Nephron progenitor cell (in vitro differentiated cells): ENCODE data around the gene ZBTB9.
"Not testable (repeated sequence)": the region's sequence is repeated elsewhere in the genome, so short reads cannot be mapped to it uniquely, and the experiment has no call there.

ENCODE experiments used
- DNase-seq: peaks from one replicate; pipeline ENCODE4 v3.0.0; 2021
- H3K27ac Mint-ChIP-seq: 2 replicates; pipeline ENCODE4 v1.8.0; 2021; ENCODE audit warnings: mild to moderate bottlenecking, moderate library complexity, mixed read lengths
- H3K27me3 Mint-ChIP-seq: 2 replicates; pipeline ENCODE4 v1.8.0; 2021; ENCODE audit warnings: mild to moderate bottlenecking, low read depth, mixed read lengths; ENCODE audit not compliant: poor library complexity
- H3K36me3 Mint-ChIP-seq: 2 replicates; pipeline ENCODE4 v1.8.0; 2021; ENCODE audit warnings: low read depth, mixed read lengths
- H3K4me1 Mint-ChIP-seq: 2 replicates; pipeline ENCODE4 v1.8.0; 2021; ENCODE audit warnings: mixed read lengths
- H3K4me3 Mint-ChIP-seq: 2 replicates; pipeline ENCODE4 v1.8.0; 2021; ENCODE audit warnings: mild to moderate bottlenecking, moderate library complexity, mixed read lengths
- H3K9me3 Mint-ChIP-seq: 2 replicates; pipeline ENCODE4 v1.8.0; 2021; ENCODE audit warnings: mild to moderate bottlenecking, moderate library complexity, mixed read lengths
- TF ChIP-seq, protein P1 (sequence below): fragments of 200-600 bp; sonication (generic); IDR thresholded peaks from 2 replicates; pipeline ENCODE4 v1.5.0; 2021; ENCODE audit warnings: antibody characterized with exemption

The ZBTB9 gene

GRCh38 chr6:33483678-33484077 is 29.3 kb downstream of the ZBTB9 start:
- Mint-ChIP-seq H3K9me3 (peaks cover 13% of the 10 kb centered on the region), H3K27ac (no peak overlapping the region), H3K4me3 (no peak overlapping the region), H3K4me1 (no peaks in the 10 kb centered on the region), H3K27me3 (peaks cover 40% of the 10 kb centered on the region), H3K36me3 (peaks cover 4% of the 10 kb centered on the region)
- DNase-seq = no peak
- TF ChIP-seq, protein P1, sequence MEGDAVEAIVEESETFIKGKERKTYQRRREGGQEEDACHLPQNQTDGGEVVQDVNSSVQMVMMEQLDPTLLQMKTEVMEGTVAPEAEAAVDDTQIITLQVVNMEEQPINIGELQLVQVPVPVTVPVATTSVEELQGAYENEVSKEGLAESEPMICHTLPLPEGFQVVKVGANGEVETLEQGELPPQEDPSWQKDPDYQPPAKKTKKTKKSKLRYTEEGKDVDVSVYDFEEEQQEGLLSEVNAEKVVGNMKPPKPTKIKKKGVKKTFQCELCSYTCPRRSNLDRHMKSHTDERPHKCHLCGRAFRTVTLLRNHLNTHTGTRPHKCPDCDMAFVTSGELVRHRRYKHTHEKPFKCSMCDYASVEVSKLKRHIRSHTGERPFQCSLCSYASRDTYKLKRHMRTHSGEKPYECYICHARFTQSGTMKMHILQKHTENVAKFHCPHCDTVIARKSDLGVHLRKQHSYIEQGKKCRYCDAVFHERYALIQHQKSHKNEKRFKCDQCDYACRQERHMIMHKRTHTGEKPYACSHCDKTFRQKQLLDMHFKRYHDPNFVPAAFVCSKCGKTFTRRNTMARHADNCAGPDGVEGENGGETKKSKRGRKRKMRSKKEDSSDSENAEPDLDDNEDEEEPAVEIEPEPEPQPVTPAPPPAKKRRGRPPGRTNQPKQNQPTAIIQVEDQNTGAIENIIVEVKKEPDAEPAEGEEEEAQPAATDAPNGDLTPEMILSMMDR = no peak

GRCh38 chr6:33484673-33485262 is 30.4 kb downstream of the ZBTB9 start:
- not testable (repeated sequence) for DNase-seq, H3K27ac Mint-ChIP-seq, H3K36me3 Mint-ChIP-seq, H3K4me1 Mint-ChIP-seq, H3K4me3 Mint-ChIP-seq
- Mint-ChIP-seq H3K9me3 (peaks cover 13% of the 10 kb centered on the region), H3K27me3 (peaks cover 29% of the 10 kb centered on the region)

DNA sequence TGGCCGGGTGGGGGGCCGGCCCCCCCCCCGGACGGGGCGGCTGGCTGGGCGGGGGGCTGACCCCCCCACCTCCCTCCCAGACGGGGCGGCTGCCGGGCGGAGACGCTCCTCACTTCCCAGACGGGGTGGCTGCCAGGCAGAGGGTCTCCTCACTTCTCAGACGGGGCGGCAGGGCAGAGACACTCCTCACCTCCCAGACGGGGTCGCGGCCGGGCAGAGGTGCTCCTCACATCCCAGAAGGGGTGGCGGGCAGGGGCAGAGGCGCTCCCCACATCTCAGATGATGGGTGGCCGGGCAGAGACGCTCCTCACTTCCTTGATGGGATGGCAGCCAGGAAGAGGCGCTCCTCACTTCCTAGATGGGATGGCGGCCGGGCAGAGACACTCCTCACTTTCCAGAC is 31.3 kb downstream of the ZBTB9 start:
- not testable (repeated sequence) for H3K4me1 Mint-ChIP-seq, H3K4me3 Mint-ChIP-seq, H3K27ac Mint-ChIP-seq, DNase-seq, H3K36me3 Mint-ChIP-seq
- Mint-ChIP-seq H3K27me3 (peaks cover 28% of the 10 kb centered on the region), H3K9me3 (peaks cover 13% of the 10 kb centered on the region)

GRCh38 chr6:33488339-33488738 is 34.0 kb downstream of the ZBTB9 start:
- Mint-ChIP-seq H3K4me1 (no peaks in the 10 kb centered on the region), H3K36me3 (peaks cover 4% of the 10 kb centered on the region), H3K27ac (no peak overlapping the region), H3K27me3 (peaks cover 17% of the 10 kb centered on the region), H3K9me3 (peaks cover 13% of the 10 kb centered on the region), H3K4me3 (no peak overlapping the region)
- TF ChIP-seq, protein P1 = no peak
- no peak for DNase-seq

DNA sequence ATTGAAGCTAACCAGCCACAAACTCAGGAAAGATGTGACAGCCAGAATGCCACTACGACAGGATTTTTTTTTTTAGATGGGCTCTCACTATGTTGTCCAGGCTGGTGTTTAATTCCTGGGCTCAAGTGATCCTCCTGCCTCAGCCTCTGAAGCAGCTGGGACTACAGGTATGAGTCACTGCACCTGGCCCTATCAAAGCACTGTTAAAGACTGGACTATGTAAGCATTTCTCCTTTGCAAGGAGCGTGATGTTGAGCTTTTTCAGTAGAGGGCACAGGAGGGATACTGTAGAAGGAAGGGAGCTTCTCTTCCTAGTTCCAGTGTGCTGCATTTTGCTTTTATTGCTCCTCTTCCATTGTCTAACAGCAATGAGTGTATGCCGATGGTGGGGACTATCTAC is 35.8 kb downstream of the ZBTB9 start:
- DNase-seq = no peak
- Mint-ChIP-seq H3K9me3 (peaks cover 6% of the 10 kb centered on the region), H3K27ac (no peak overlapping the region), H3K4me3 (no peak overlapping the region), H3K36me3 (peaks cover 4% of the 10 kb centered on the region), H3K27me3 (peaks cover 21% of the 10 kb centered on the region), H3K4me1 (no peaks in the 10 kb centered on the region)
- TF ChIP-seq, protein P1 = no peak

DNA sequence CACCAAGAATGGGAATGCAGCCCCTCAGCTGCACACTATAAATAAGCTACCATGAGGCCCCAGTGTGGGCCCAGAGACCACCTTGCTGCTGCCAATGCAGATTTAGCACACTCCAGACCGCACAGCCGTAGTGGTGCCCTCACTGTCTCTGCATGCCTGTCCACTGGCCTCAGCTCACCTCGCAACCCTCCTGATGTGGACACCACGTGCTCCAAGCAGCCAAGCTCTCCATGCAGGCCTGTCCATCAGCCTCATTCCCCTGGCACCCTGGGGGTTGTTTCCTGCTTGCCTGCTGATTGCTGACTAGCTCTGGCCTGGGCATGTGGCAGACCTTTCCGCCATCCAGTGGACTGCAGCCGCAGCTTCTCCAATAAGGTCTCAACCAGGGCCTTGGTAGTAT is 36.2 kb downstream of the ZBTB9 start:
- H3K36me3 Mint-ChIP-seq = peaks cover 4% of the 10 kb centered on the region

DNA sequence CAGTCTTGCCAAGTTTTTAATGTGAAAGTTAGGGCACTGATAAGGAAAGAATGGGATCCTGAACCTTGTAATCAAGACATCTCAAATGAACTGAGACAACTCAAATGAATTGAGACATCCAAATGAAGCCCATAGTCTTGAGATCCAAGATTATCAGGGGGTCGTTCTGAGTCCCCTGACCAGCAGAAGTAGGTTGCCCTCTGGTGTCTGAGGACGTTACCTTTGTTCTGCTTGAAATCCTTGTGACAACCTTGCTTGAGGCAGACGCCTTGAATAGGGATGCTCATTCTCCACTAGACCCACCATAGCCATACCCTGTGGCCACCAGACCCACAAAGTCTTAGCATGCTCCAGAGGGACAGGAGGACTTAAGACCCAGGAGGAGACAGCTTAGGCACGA is 37.7 kb downstream of the ZBTB9 start:
- no peaks in the 10 kb centered on the region for H3K36me3 Mint-ChIP-seq
- DNase-seq = no peak
- no peaks in the 10 kb centered on the region for H3K4me1 Mint-ChIP-seq
- TF ChIP-seq, protein P1 = no peak
- no peaks in the 10 kb centered on the region for H3K9me3 Mint-ChIP-seq
- H3K27me3 Mint-ChIP-seq = peaks cover 23% of the 10 kb centered on the region
- H3K4me3 Mint-ChIP-seq = no peak overlapping the region
- H3K27ac Mint-ChIP-seq = no peak overlapping the region

More for the DNA sequence above, 36.2 kb downstream of the ZBTB9 start:
- H3K9me3 Mint-ChIP-seq = peaks cover 6% of the 10 kb centered on the region
- TF ChIP-seq, protein P1 = no peak
- no peak for DNase-seq
- H3K4me1 Mint-ChIP-seq = no peaks in the 10 kb centered on the region
- peaks cover 21% of the 10 kb centered on the region for H3K27me3 Mint-ChIP-seq
- no peak overlapping the region for H3K27ac Mint-ChIP-seq
- no peak overlapping the region for H3K4me3 Mint-ChIP-seq
